ENCODE data around the gene SST.
"Not testable (repeated sequence)": the region's sequence is repeated elsewhere in the genome, so short reads cannot be mapped to it uniquely, and the experiment has no call there.

SST gene

GRCh38 chr3:187646906-187647660 is 23.1 kb downstream of the SST start:
- no peak overlapping the region for H3K27ac ChIP-seq (ENCODE audit: low read length)
- H3K27me3 ChIP-seq (ENCODE audit: insufficient read depth, low read length): no peaks in the 10 kb centered on the region; the same call in 1 of the 2 replicates
- no peaks in the 10 kb centered on the region for H3K9me3 ChIP-seq (ENCODE audit: insufficient read depth, low read depth, low read length)
- H3K4me3 ChIP-seq (ENCODE audit: low read length): no peak overlapping the region
- H3K36me3 ChIP-seq (ENCODE audit: insufficient read depth, low read depth, low read length): no peaks in the 10 kb centered on the region
- H3K4me1 ChIP-seq (ENCODE audit: insufficient read depth, low read length): no peaks in the 10 kb centered on the region
- no peak overlapping the region for H3K9ac ChIP-seq (ENCODE audit: low read depth, low read length)

GRCh38 chr3:187645379-187645778 is 24.8 kb downstream of the SST start:
- not testable (repeated sequence) for H3K4me1 ChIP-seq (ENCODE audit: insufficient read depth, low read length); H3K27me3 ChIP-seq (ENCODE audit: insufficient read depth, low read length); H3K4me3 ChIP-seq (ENCODE audit: low read length); H3K27ac ChIP-seq (ENCODE audit: low read length); H3K9ac ChIP-seq (ENCODE audit: low read depth, low read length); H3K9me3 ChIP-seq (ENCODE audit: insufficient read depth, low read depth, low read length); H3K36me3 ChIP-seq (ENCODE audit: insufficient read depth, low read depth, low read length)

DNA sequence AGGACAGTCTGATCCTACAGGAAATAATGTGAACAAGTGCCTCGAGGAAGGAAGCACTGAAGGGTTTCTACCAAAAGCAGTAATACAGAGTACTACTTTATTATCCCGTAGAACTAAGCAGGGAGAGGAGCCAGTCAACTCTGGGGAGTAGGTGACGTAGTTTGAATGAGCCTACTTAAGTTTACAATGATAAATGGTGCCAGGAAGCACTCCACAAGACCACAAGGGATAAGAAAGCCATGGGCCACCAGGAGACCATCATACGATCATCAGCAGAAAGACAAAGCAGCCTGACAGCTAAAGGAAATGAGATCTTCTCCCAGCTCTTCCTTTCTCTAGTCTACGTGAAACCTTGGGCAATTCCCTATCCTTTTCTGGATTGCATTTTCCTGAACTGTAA is 27.3 kb downstream of the SST start:
- no peak overlapping the region for H3K27ac ChIP-seq (ENCODE audit: low read length)
- no peak overlapping the region for H3K9ac ChIP-seq (ENCODE audit: low read depth, low read length)
- H3K27me3 ChIP-seq (ENCODE audit: insufficient read depth, low read length): no peaks in the 10 kb centered on the region; the same call in 1 of the 2 replicates
- no peaks in the 10 kb centered on the region for H3K36me3 ChIP-seq (ENCODE audit: insufficient read depth, low read depth, low read length)
- H3K4me3 ChIP-seq (ENCODE audit: low read length): no peak overlapping the region
- H3K9me3 ChIP-seq (ENCODE audit: insufficient read depth, low read depth, low read length): no peaks in the 10 kb centered on the region
- no peaks in the 10 kb centered on the region for H3K4me1 ChIP-seq (ENCODE audit: insufficient read depth, low read length)

- Histone ChIP-seq H3K4me3 (ENCODE audit: low read length) (no peak overlapping the region), H3K27me3 (ENCODE audit: insufficient read depth, low read length) (no peaks in the 10 kb centered on the region), H3K9me3 (ENCODE audit: insufficient read depth, low read depth, low read length) (no peaks in the 10 kb centered on the region), H3K9ac (ENCODE audit: low read depth, low read length) (no peak overlapping the region), H3K4me1 (ENCODE audit: insufficient read depth, low read length) (no peaks in the 10 kb centered on the region), H3K36me3 (ENCODE audit: insufficient read depth, low read depth, low read length) (no peaks in the 10 kb centered on the region), H3K27ac (ENCODE audit: low read length) (no peak overlapping the region)
Observed at GRCh38 chr3:187641320-187642016, 28.7 kb downstream of the SST start.

DNA sequence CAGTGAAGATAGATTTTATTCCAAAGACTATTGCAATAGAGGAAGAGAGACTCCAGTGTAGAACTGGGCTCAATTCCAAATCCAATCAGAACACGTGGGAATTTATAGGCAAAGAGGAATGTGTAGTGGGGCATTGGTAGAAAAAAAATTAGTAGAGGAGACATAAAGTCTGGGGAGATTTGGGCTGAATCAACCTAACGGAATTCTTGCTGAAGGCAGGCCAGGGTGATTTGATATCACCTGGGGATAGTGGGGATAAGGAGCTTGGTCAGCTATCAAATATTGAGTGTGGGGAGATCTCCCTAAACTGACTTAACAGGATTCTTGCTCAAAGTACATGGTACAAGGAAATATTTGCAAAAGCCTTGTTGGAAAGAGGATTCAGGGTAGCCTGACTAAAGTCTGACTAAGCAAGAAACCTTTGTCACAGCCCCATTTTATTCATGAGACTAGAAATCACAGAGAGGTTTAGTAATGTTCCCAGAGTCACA is 29.6 kb downstream of the SST start:
- no peaks in the 10 kb centered on the region for H3K27me3 ChIP-seq (ENCODE audit: insufficient read depth, low read length)
- H3K9ac ChIP-seq (ENCODE audit: low read depth, low read length): no peak overlapping the region
- no peaks in the 10 kb centered on the region for H3K9me3 ChIP-seq (ENCODE audit: insufficient read depth, low read depth, low read length)
- H3K27ac ChIP-seq (ENCODE audit: low read length): no peak overlapping the region
- H3K4me1 ChIP-seq (ENCODE audit: insufficient read depth, low read length): no peaks in the 10 kb centered on the region
- no peak overlapping the region for H3K4me3 ChIP-seq (ENCODE audit: low read length)
- H3K36me3 ChIP-seq (ENCODE audit: insufficient read depth, low read depth, low read length): no peaks in the 10 kb centered on the region

- H3K36me3 ChIP-seq (ENCODE audit: insufficient read depth, low read depth, low read length): no peaks in the 10 kb centered on the region
- H3K27ac ChIP-seq (ENCODE audit: low read length): no peak overlapping the region
- H3K4me3 ChIP-seq (ENCODE audit: low read length): no peak overlapping the region
- no peaks in the 10 kb centered on the region for H3K27me3 ChIP-seq (ENCODE audit: insufficient read depth, low read length)
- no peak overlapping the region for H3K9ac ChIP-seq (ENCODE audit: low read depth, low read length)
- no peaks in the 10 kb centered on the region for H3K4me1 ChIP-seq (ENCODE audit: insufficient read depth, low read length)
- H3K9me3 ChIP-seq (ENCODE audit: insufficient read depth, low read depth, low read length): 0 out of 2 replicates have a peak, but pooled peaks cover 1% of the 10 kb centered on the region
Observed at GRCh38 chr3:187639927-187640568, 30.1 kb downstream of the SST start.

GRCh38 chr3:187636528-187636927 is 33.7 kb downstream of the SST start:
- Histone ChIP-seq H3K27ac (ENCODE audit: low read length) (no peak overlapping the region), H3K4me3 (ENCODE audit: low read length) (no peak overlapping the region), H3K9me3 (ENCODE audit: insufficient read depth, low read depth, low read length) (peaks cover 3% of the 10 kb centered on the region; the same call in 1 of the 2 replicates)

GRCh38 chr3:187630404-187630803 is 39.8 kb downstream of the SST start:
- H3K36me3 ChIP-seq (ENCODE audit: insufficient read depth, low read depth, low read length): no peaks in the 10 kb centered on the region
- H3K4me1 ChIP-seq (ENCODE audit: insufficient read depth, low read length): peaks cover 11% of the 10 kb centered on the region
- no peak overlapping the region for H3K27ac ChIP-seq (ENCODE audit: low read length)

More at GRCh38 chr3:187636528-187636927, 33.7 kb downstream of the SST start:
- Histone ChIP-seq H3K36me3 (ENCODE audit: insufficient read depth, low read depth, low read length) (no peaks in the 10 kb centered on the region), H3K4me1 (ENCODE audit: insufficient read depth, low read length) (peaks cover 4% of the 10 kb centered on the region; the same call in 1 of the 2 replicates), H3K9ac (ENCODE audit: low read depth, low read length) (no peak overlapping the region), H3K27me3 (ENCODE audit: insufficient read depth, low read length) (no peaks in the 10 kb centered on the region)

GRCh38 chr3:187629711-187630110 is 40.5 kb downstream of the SST start:
- Histone ChIP-seq H3K4me1 (ENCODE audit: insufficient read depth, low read length) (peaks cover 11% of the 10 kb centered on the region), H3K9me3 (ENCODE audit: insufficient read depth, low read depth, low read length) (no peaks in the 10 kb centered on the region; the same call in 1 of the 2 replicates), H3K36me3 (ENCODE audit: insufficient read depth, low read depth, low read length) (no peaks in the 10 kb centered on the region), H3K4me3 (ENCODE audit: low read length) (no peak overlapping the region), H3K27ac (ENCODE audit: low read length) (no peak overlapping the region), H3K9ac (ENCODE audit: low read depth, low read length) (no peak overlapping the region), H3K27me3 (ENCODE audit: insufficient read depth, low read length) (peaks cover 5% of the 10 kb centered on the region)

More at GRCh38 chr3:187630404-187630803, 39.8 kb downstream of the SST start:
- Histone ChIP-seq H3K9me3 (ENCODE audit: insufficient read depth, low read depth, low read length) (peaks cover 3% of the 10 kb centered on the region; the same call in 1 of the 2 replicates), H3K27me3 (ENCODE audit: insufficient read depth, low read length) (peaks cover 4% of the 10 kb centered on the region; the same call in 1 of the 2 replicates), H3K9ac (ENCODE audit: low read depth, low read length) (no peak overlapping the region), H3K4me3 (ENCODE audit: low read length) (no peak overlapping the region)

- H3K9ac ChIP-seq (ENCODE audit: low read depth, low read length): no peak overlapping the region
- H3K4me3 ChIP-seq (ENCODE audit: low read length): no peak overlapping the region
- no peaks in the 10 kb centered on the region for H3K36me3 ChIP-seq (ENCODE audit: insufficient read depth, low read depth, low read length)
- peaks cover 7% of the 10 kb centered on the region; the same call in 1 of the 2 replicates for H3K4me1 ChIP-seq (ENCODE audit: insufficient read depth, low read length)
- H3K27ac ChIP-seq (ENCODE audit: low read length): no peak overlapping the region
- H3K9me3 ChIP-seq (ENCODE audit: insufficient read depth, low read depth, low read length): no peaks in the 10 kb centered on the region
- peaks cover 16% of the 10 kb centered on the region for H3K27me3 ChIP-seq (ENCODE audit: insufficient read depth, low read length)
Observed at GRCh38 chr3:187628169-187628568, 42.0 kb downstream of the SST start.

DNA sequence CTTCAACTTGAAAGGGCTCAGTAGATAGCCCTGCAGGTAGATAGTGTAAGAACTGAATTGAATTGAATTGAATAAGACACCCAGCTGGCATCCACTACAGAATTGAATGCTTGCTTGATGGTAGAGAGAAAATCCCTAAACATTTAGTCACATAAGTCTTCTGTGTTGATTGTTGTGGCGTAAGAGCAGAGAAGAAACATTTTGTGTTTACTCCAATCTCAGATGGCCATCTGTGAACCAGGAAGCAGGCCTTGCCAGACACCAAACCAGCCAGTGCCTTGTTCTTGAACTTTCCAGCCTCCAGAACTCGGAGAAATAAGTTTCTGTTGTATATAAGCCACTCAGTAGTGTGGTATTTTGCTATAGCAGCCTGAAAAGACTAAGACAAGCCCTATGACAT is 43.6 kb downstream of the SST start:
- H3K27ac ChIP-seq (ENCODE audit: low read length): no peak overlapping the region
- no peak overlapping the region for H3K9ac ChIP-seq (ENCODE audit: low read depth, low read length)
- H3K4me3 ChIP-seq (ENCODE audit: low read length): no peak overlapping the region
- H3K9me3 ChIP-seq (ENCODE audit: insufficient read depth, low read depth, low read length): no peaks in the 10 kb centered on the region
- no peaks in the 10 kb centered on the region for H3K36me3 ChIP-seq (ENCODE audit: insufficient read depth, low read depth, low read length)
- peaks cover 32% of the 10 kb centered on the region for H3K27me3 ChIP-seq (ENCODE audit: insufficient read depth, low read length)
- peaks cover 7% of the 10 kb centered on the region; the same call in 1 of the 2 replicates for H3K4me1 ChIP-seq (ENCODE audit: insufficient read depth, low read length)

All from iPS-20b (cell line).